ENCODE data around the gene UFM1.

GRCh38 chr13:38355595-38356119, 6.0 kb downstream of the UFM1 start:
- no peak for TF ChIP-seq CTCF (IDR thresholded peaks at IDR 0.05; ENCODE audit: poor library complexity)
- no peak for TF ChIP-seq EZH2phosphoT487 (IDR thresholded peaks at IDR 0.05; ENCODE audit: low read depth, severe bottlenecking, unreplicated experiment)
- TF ChIP-seq EZH2 (IDR thresholded peaks at IDR 0.05; ENCODE audit: borderline replicate concordance) = no peak
